Measurements from ENCODE around the gene DOCK4. TPM values are rescaled to one million over a fixed set of nuclear protein-coding genes. Genes with fewer than 3 reads are reported as not detected.
A peak's percentile ranks its signal among the peaks of the same experiment; 100 is the strongest.

DOCK4 gene
- total RNA-seq, 6 experiments from 2014 or later, result 9.4 to 29.9 (median 22.8) TPM

DNA sequence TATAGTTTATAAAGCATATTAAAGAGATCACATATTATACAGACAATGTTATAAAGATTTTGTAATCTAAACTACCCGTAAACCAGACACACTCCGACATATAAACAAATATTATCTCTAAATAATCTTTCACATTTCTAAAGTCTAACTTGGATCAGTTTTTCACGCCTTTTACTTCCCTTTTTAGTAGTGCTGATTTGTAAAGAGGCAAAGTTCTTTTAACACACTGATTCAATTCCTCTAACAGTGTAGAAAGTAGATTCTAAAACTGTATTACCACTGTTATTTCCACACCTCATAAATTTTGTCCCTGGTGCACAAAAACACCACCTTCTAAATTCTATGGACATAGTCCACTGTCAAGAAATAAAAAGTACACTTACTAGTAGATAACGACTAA is 230.9 kb downstream of the DOCK4 start:
- WGBS (ENCODE audit: insufficient coverage, low coverage, low lambda C conversion rate, missing lambda C conversion rate), result 77% methylated on average over 4 of the region's 4 CpGs
- Histone ChIP-seq H3K27ac (no peak overlapping the region), H3K27me3 (no peaks in the 10 kb centered on the region), H3K9me3 (no peaks in the 10 kb centered on the region), H3K4me1 (no peaks in the 10 kb centered on the region), H3K36me3 (peaks cover 0 to 7% (median 1%) of the 10 kb centered on the region in 4 donors), H3K4me3 (no peak overlapping the region)
- intact Hi-C loops (cut with DNase I), result no loop called here
- no peak for TF ChIP-seq POLR2A (IDR thresholded peaks at IDR 0.05)
- TF ChIP-seq, protein P1, sequence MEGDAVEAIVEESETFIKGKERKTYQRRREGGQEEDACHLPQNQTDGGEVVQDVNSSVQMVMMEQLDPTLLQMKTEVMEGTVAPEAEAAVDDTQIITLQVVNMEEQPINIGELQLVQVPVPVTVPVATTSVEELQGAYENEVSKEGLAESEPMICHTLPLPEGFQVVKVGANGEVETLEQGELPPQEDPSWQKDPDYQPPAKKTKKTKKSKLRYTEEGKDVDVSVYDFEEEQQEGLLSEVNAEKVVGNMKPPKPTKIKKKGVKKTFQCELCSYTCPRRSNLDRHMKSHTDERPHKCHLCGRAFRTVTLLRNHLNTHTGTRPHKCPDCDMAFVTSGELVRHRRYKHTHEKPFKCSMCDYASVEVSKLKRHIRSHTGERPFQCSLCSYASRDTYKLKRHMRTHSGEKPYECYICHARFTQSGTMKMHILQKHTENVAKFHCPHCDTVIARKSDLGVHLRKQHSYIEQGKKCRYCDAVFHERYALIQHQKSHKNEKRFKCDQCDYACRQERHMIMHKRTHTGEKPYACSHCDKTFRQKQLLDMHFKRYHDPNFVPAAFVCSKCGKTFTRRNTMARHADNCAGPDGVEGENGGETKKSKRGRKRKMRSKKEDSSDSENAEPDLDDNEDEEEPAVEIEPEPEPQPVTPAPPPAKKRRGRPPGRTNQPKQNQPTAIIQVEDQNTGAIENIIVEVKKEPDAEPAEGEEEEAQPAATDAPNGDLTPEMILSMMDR (IDR thresholded peaks at IDR 0.05), result no peak
- DNase-seq (no peak), ATAC-seq (no peak)

DNA sequence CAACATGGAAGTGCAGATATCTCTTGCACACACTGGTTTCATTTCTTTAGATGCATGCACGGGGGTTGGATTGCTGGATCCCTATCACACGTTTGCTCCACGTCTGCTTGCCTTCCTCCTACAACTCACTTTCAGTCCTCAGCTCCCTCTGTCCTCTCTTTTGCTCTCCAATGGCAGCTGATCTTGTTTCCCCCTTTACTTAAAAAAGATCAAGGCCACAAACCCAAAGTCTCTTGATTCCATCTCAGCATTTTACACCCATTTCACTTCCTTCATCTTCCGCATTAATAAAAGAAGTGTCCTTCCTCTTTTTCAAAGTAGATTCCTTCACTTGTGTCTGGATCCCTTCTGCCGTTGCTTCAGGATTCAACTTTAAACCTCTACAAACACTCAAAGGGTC is 245.2 kb downstream of the DOCK4 start:
- WGBS (ENCODE audit: insufficient coverage, low coverage, low lambda C conversion rate, missing lambda C conversion rate), result 85% methylated on average over 3 of the region's 5 CpGs
- Histone ChIP-seq H3K4me3 (no peak overlapping the region), H3K27me3 (no peaks in the 10 kb centered on the region), H3K36me3 (no peaks in the 10 kb centered on the region), H3K4me1 (peaks cover 0 to 7% (median 0%) of the 10 kb centered on the region in 4 donors), H3K9me3 (no peaks in the 10 kb centered on the region), H3K27ac (no peak overlapping the region)
- ATAC-seq (peak in 2 of 4 donors; percentile 29 to 36), DNase-seq (no peak)
- TF ChIP-seq, protein P1 (IDR thresholded peaks at IDR 0.05), result no peak
- TF ChIP-seq POLR2A (IDR thresholded peaks at IDR 0.05), result no peak
- intact Hi-C loops (cut with DNase I), result no loop called here

DNA sequence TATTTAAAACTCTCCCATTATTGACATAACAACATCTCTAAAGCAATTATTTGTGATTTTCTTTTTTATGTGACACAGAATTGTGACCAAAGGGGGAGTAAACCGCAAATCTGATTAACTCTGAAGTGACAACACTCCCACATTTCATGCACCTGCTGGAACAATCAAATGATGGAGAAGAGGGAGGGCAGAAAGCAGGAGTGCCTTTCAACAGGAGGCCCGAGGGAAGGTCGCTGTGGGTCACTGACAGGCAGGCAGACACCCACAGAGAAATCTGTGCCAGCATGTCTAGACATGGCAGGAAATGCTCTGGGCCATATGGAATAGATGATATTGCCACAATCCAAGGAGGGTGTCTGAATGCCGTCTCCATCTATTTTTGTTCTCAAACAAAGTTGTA is 247.3 kb downstream of the DOCK4 start:
- 66% methylated on average over 4 of the region's 4 CpGs for WGBS (ENCODE audit: insufficient coverage, low coverage, low lambda C conversion rate, missing lambda C conversion rate)
- ATAC-seq, result no peak
- intact Hi-C loops (cut with DNase I), result loop anchor here in 1 of 2 donors (10.0 kb wide), 1 partner anchor 446 kb away; no protein-coding TSS in a partner anchor
- no peaks in the 10 kb centered on the region for H3K9me3 ChIP-seq
- peaks cover 0 to 7% (median 2%) of the 10 kb centered on the region in 4 donors for H3K4me1 ChIP-seq
- H3K27me3 ChIP-seq, result no peaks in the 10 kb centered on the region
- H3K36me3 ChIP-seq, result no peaks in the 10 kb centered on the region
- TF ChIP-seq, protein P1 (IDR thresholded peaks at IDR 0.05), result no peak
- TF ChIP-seq POLR2A (IDR thresholded peaks at IDR 0.05), result no peak
- no peak for DNase-seq
- no peak overlapping the region for H3K27ac ChIP-seq
- no peak overlapping the region for H3K4me3 ChIP-seq

DNA sequence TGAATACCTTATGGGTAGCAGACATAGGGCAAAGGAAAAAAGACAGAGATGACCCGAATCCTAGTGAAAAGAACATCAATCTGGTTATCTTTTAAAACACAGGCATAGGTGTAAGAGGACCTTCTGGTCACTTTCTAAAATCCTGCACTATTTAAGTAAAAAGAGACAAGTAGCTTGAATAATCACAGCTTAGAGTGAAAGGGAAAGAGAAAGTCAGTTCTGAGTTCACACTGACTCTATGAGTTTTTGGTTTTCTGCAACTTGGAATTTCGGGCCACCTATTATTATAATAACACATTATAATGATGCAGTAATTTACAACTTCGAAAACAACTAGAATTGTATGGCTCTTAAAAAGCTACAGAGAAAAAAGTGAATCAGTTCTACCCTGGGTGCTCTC is 247.8 kb downstream of the DOCK4 start:
- no peaks in the 10 kb centered on the region for H3K27me3 ChIP-seq
- intact Hi-C loops (cut with DNase I), result loop anchor here in 1 of 2 donors (10.0 kb wide), 1 partner anchor 446 kb away; no protein-coding TSS in a partner anchor
- WGBS (ENCODE audit: insufficient coverage, low coverage, low lambda C conversion rate, missing lambda C conversion rate), result 69% methylated on average over 3 of the region's 3 CpGs
- ATAC-seq (no peak), DNase-seq (no peak)
- no peaks in the 10 kb centered on the region for H3K36me3 ChIP-seq
- H3K9me3 ChIP-seq, result no peaks in the 10 kb centered on the region
- peaks cover 0 to 7% (median 3%) of the 10 kb centered on the region in 4 donors for H3K4me1 ChIP-seq
- H3K4me3 ChIP-seq, result no peak overlapping the region
- no peak overlapping the region for H3K27ac ChIP-seq
- TF ChIP-seq, protein P1 (IDR thresholded peaks at IDR 0.05), result no peak
- no peak for TF ChIP-seq POLR2A (IDR thresholded peaks at IDR 0.05)
